ENCODE measurements around the gene KIAA0586.

- TF ChIP-seq, protein P1, sequence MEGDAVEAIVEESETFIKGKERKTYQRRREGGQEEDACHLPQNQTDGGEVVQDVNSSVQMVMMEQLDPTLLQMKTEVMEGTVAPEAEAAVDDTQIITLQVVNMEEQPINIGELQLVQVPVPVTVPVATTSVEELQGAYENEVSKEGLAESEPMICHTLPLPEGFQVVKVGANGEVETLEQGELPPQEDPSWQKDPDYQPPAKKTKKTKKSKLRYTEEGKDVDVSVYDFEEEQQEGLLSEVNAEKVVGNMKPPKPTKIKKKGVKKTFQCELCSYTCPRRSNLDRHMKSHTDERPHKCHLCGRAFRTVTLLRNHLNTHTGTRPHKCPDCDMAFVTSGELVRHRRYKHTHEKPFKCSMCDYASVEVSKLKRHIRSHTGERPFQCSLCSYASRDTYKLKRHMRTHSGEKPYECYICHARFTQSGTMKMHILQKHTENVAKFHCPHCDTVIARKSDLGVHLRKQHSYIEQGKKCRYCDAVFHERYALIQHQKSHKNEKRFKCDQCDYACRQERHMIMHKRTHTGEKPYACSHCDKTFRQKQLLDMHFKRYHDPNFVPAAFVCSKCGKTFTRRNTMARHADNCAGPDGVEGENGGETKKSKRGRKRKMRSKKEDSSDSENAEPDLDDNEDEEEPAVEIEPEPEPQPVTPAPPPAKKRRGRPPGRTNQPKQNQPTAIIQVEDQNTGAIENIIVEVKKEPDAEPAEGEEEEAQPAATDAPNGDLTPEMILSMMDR (IDR thresholded peaks at IDR 0.05; ENCODE audit: low read depth, low read length), result no peak
- TF ChIP-seq EZH2phosphoT487 (IDR thresholded peaks at IDR 0.05; ENCODE audit: low read depth), result no peak
These were observed 90.1 kb downstream of the KIAA0586 start for GRCh38 chr14:58517592-58517991.
